GM23338 (cell line): ENCODE measurements around the gene ANO7. TPM values are rescaled to one million over a fixed set of nuclear protein-coding genes. Genes with fewer than 3 reads are reported as not detected.

Experiments used
- ATAC-seq: fragments of 200-7000 bp; cut with Tn5 transposase; 3 replicates; pipeline ENCODE4 v1.9.1; 2020
- DNase-seq: peaks from one replicate; pipeline ENCODE4 v3.0.0-alpha.2; 2015; ENCODE audit warnings: low spot score
- H2AFZ ChIP-seq: fragments of 200-600 bp; sonication (generic); 2 replicates; pipeline ENCODE4 v1.8.0; 2016; ENCODE audit warnings: antibody characterized with exemption, mild to moderate bottlenecking, moderate library complexity
- H3F3A ChIP-seq: fragments of 200-600 bp; sonication (generic); replicated peaks from 2 replicates; pipeline ENCODE4 v1.8.0; 2017; ENCODE audit warnings: antibody characterized with exemption, mixed run types, low read depth
- H3K27ac ChIP-seq: fragments of 200-600 bp; sonication (generic); 2 replicates; pipeline ENCODE4 v1.6.1; 2016; ENCODE audit warnings: low read depth
- H3K27me3 ChIP-seq: fragments of 200-600 bp; sonication (generic); 2 replicates; pipeline ENCODE4 v1.8.0; 2016; ENCODE audit warnings: mild to moderate bottlenecking, mixed run types, moderate library complexity; ENCODE audit not compliant: insufficient read depth
- H3K36me3 ChIP-seq: fragments of 200-600 bp; sonication (generic); 2 replicates; pipeline ENCODE4 v1.8.0; 2016; ENCODE audit warnings: mild to moderate bottlenecking; ENCODE audit not compliant: insufficient read depth
- H3K4me1 ChIP-seq: fragments of 200-600 bp; sonication (generic); 2 replicates; pipeline ENCODE4 v1.8.0; 2016; ENCODE audit warnings: mild to moderate bottlenecking, moderate library complexity; ENCODE audit not compliant: insufficient read depth
- H3K4me2 ChIP-seq: fragments of 200-600 bp; sonication (generic); 2 replicates; pipeline ENCODE4 v1.7.1; 2017; ENCODE audit warnings: mixed run types
- H3K4me3 ChIP-seq: fragments of 200-600 bp; sonication (generic); 2 replicates; pipeline ENCODE4 v1.6.1; 2016; ENCODE audit warnings: mixed run types
- H3K79me2 ChIP-seq: fragments of 200-600 bp; sonication (generic); replicated peaks from 2 replicates; pipeline ENCODE4 v1.8.0; 2017; ENCODE audit warnings: mild to moderate bottlenecking; ENCODE audit not compliant: insufficient read depth
- H3K9me2 ChIP-seq: fragments of 200-600 bp; sonication (generic); 2 replicates; pipeline ENCODE4 v1.8.0; 2017; ENCODE audit not compliant: insufficient read depth
- H4K20me1 ChIP-seq: fragments of 200-600 bp; sonication (generic); replicated peaks from 2 replicates; pipeline ENCODE4 v1.8.0; 2017; ENCODE audit warnings: mild to moderate bottlenecking; ENCODE audit not compliant: insufficient read depth
- H3K27ac Mint-ChIP-seq: 2 replicates; pipeline ENCODE4 v1.8.0; 2020; ENCODE audit warnings: inconsistent platforms, mild to moderate bottlenecking, moderate library complexity, mixed read lengths
- H3K27me3 Mint-ChIP-seq: 3 replicates; pipeline ENCODE4 v1.8.0; 2022; ENCODE audit warnings: low read depth, mild to moderate bottlenecking, moderate library complexity, mixed read lengths, inconsistent platforms; ENCODE audit not compliant: insufficient read depth, poor library complexity
- H3K36me3 Mint-ChIP-seq: 3 replicates; pipeline ENCODE4 v1.8.0; 2021; ENCODE audit warnings: low read depth, mild to moderate bottlenecking, inconsistent platforms, moderate library complexity, mixed read lengths
- H3K4me1 Mint-ChIP-seq: 3 replicates; pipeline ENCODE4 v1.8.0; 2020; ENCODE audit warnings: mild to moderate bottlenecking, inconsistent platforms, mixed read lengths
- H3K4me3 Mint-ChIP-seq: 3 replicates; pipeline ENCODE4 v1.8.0; 2021; ENCODE audit warnings: moderate library complexity, mild to moderate bottlenecking, inconsistent platforms, mixed read lengths
- H3K9me3 Mint-ChIP-seq: 3 replicates; pipeline ENCODE4 v1.8.0; 2020; ENCODE audit warnings: moderate library complexity, mild to moderate bottlenecking, inconsistent platforms, mixed read lengths
- CREB1 ChIP-seq: fragments of 250-450 bp; sonication (Bioruptor Pico); IDR thresholded peaks from 2 replicates; pipeline ENCODE4 v1.5.0; 2020; ENCODE audit warnings: low read depth, mild to moderate bottlenecking, moderate library complexity
- EZH2 ChIP-seq: fragments of 200-600 bp; sonication (generic); IDR thresholded peaks from one replicate; pipeline ENCODE4 v1.8.0; 2017; ENCODE audit warnings: antibody characterized with exemption, mild to moderate bottlenecking, low read depth; ENCODE audit not compliant: unreplicated experiment
- NANOG ChIP-seq: IDR thresholded peaks from 2 replicates; pipeline ENCODE4 v1.6.1; 2016; ENCODE audit warnings: antibody characterized with exemption, borderline replicate concordance
- STAT1 ChIP-seq: IDR thresholded peaks from one replicate; pipeline ENCODE4 v1.6.1; 2016; ENCODE audit warnings: antibody characterized with exemption; ENCODE audit not compliant: unreplicated experiment
- ZNF114 ChIP-seq: fragments of 250-450 bp; sonication (Bioruptor Pico); IDR thresholded peaks from 2 replicates; pipeline ENCODE4 v1.5.0; 2020; ENCODE audit warnings: mild to moderate bottlenecking, moderate library complexity
- polyA plus RNA-seq: library from polyadenylated mRNA; unstranded; fragments of >200 nt; fragmentation: Nextera tagmentation; extraction: Ambion mirVana; gene quantifications from 2 replicates; pipeline ENCODE4 v1.2.1, GENCODE V29; 2016
- total RNA-seq: library from RNA; depleted of rRNA; stranded (reverse); fragments of >200 nt; shearing (Covaris generic); gene quantifications from 2 replicates; pipeline ENCODE4 v1.2.3, GENCODE V29; 2014
- TF ChIP-seq, protein P1 (sequence below): IDR thresholded peaks from 2 replicates; pipeline ENCODE4 v1.6.1; 2016; ENCODE audit warnings: antibody characterized with exemption
- TF ChIP-seq, protein P2 (sequence below): fragments of 250-450 bp; sonication (Bioruptor Pico); IDR thresholded peaks from 2 replicates; pipeline ENCODE4 v1.5.0; 2020; ENCODE audit warnings: mild to moderate bottlenecking, moderate library complexity

The ANO7 gene
- total and polyA plus RNA-seq, 2 experiments from 2014 or later = 3.6 to 5.1 TPM

DNA sequence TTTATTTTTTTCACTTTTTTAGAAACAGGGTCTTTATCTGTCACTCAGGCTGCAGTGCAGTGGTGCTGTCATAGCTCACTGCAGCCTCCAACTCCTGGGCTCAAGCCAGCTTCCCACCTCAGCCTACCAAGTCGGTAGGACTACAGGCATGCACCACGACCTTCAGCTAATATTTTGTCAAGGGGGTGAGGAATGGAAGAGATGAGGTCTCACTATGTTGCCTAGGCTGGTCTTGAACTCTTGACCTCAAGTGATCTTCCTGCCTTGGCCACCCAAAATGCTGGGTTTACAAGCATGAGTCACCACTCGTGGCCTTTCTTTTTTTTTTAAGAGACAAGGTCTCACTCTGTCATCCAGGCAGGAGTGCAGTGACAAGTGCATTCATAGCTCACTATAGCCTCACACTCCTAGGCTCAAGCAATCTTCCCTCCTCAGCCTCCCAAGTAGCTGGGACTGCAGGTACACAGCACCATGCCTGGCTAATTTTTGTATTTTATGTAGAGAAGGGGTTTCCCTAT is 24.8 kb upstream of the ANO7 start:
- ATAC-seq (no peak), DNase-seq (no peak)
- H3K9me2 ChIP-seq = no peaks in the 10 kb centered on the region
- no peaks in the 10 kb centered on the region for H3K4me1 Mint-ChIP-seq
- H2AFZ ChIP-seq = no peak overlapping the region
- H3K36me3 Mint-ChIP-seq = peaks cover 18% of the 10 kb centered on the region
- TF ChIP-seq STAT1 (no peak), ZNF114 (CRISPR knock-in tag) (no peak), EZH2 (no peak), CREB1 (CRISPR knock-in tag) (no peak), NANOG (no peak)
- TF ChIP-seq, protein P1, sequence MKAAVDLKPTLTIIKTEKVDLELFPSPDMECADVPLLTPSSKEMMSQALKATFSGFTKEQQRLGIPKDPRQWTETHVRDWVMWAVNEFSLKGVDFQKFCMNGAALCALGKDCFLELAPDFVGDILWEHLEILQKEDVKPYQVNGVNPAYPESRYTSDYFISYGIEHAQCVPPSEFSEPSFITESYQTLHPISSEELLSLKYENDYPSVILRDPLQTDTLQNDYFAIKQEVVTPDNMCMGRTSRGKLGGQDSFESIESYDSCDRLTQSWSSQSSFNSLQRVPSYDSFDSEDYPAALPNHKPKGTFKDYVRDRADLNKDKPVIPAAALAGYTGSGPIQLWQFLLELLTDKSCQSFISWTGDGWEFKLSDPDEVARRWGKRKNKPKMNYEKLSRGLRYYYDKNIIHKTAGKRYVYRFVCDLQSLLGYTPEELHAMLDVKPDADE = no peak
- TF ChIP-seq, protein P2, sequence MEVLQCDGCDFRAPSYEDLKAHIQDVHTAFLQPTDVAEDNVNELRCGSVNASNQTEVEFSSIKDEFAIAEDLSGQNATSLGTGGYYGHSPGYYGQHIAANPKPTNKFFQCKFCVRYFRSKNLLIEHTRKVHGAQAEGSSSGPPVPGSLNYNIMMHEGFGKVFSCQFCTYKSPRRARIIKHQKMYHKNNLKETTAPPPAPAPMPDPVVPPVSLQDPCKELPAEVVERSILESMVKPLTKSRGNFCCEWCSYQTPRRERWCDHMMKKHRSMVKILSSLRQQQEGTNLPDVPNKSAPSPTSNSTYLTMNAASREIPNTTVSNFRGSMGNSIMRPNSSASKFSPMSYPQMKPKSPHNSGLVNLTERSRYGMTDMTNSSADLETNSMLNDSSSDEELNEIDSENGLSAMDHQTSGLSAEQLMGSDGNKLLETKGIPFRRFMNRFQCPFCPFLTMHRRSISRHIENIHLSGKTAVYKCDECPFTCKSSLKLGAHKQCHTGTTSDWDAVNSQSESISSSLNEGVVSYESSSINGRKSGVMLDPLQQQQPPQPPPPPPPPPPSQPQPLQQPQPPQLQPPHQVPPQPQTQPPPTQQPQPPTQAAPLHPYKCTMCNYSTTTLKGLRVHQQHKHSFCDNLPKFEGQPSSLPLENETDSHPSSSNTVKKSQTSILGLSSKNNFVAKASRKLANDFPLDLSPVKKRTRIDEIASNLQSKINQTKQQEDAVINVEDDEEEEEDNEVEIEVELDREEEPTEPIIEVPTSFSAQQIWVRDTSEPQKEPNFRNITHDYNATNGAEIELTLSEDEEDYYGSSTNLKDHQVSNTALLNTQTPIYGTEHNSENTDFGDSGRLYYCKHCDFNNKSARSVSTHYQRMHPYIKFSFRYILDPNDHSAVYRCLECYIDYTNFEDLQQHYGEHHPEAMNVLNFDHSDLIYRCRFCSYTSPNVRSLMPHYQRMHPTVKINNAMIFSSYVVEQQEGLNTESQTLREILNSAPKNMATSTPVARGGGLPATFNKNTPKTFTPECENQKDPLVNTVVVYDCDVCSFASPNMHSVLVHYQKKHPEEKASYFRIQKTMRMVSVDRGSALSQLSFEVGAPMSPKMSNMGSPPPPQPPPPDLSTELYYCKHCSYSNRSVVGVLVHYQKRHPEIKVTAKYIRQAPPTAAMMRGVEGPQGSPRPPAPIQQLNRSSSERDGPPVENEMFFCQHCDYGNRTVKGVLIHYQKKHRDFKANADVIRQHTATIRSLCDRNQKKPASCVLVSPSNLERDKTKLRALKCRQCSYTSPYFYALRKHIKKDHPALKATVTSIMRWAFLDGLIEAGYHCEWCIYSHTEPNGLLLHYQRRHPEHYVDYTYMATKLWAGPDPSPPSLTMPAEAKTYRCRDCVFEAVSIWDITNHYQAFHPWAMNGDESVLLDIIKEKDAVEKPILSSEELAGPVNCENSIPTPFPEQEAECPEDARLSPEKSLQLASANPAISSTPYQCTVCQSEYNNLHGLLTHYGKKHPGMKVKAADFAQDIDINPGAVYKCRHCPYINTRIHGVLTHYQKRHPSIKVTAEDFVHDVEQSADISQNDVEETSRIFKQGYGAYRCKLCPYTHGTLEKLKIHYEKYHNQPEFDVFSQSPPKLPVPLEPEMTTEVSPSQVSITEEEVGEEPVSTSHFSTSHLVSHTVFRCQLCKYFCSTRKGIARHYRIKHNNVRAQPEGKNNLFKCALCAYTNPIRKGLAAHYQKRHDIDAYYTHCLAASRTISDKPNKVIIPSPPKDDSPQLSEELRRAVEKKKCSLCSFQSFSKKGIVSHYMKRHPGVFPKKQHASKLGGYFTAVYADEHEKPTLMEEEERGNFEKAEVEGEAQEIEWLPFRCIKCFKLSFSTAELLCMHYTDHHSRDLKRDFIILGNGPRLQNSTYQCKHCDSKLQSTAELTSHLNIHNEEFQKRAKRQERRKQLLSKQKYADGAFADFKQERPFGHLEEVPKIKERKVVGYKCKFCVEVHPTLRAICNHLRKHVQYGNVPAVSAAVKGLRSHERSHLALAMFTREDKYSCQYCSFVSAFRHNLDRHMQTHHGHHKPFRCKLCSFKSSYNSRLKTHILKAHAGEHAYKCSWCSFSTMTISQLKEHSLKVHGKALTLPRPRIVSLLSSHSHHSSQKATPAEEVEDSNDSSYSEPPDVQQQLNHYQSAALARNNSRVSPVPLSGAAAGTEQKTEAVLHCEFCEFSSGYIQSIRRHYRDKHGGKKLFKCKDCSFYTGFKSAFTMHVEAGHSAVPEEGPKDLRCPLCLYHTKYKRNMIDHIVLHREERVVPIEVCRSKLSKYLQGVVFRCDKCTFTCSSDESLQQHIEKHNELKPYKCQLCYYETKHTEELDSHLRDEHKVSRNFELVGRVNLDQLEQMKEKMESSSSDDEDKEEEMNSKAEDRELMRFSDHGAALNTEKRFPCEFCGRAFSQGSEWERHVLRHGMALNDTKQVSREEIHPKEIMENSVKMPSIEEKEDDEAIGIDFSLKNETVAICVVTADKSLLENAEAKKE (CRISPR knock-in tag) = no peak
- peaks cover 4% of the 10 kb centered on the region for H3K27me3 Mint-ChIP-seq
- no peaks in the 10 kb centered on the region for H3K4me1 ChIP-seq
- no peak overlapping the region for H3K4me2 ChIP-seq
- H3F3A ChIP-seq = no peaks in the 10 kb centered on the region
- H3K27ac Mint-ChIP-seq = no peak overlapping the region
- H3K79me2 ChIP-seq = no peaks in the 10 kb centered on the region
- no peaks in the 10 kb centered on the region for H4K20me1 ChIP-seq
- no peak overlapping the region for H3K4me3 Mint-ChIP-seq
- no peaks in the 10 kb centered on the region for H3K27me3 ChIP-seq
- no peak overlapping the region for H3K27ac ChIP-seq
- no peaks in the 10 kb centered on the region; the same call in 2 of the 3 replicates for H3K9me3 Mint-ChIP-seq
- no peaks in the 10 kb centered on the region; the same call in 1 of the 2 replicates for H3K36me3 ChIP-seq
- H3K4me3 ChIP-seq = no peak overlapping the region
